K562 (cell line): ENCODE measurements around the gene GLIS2. TPM values are rescaled to one million over a fixed set of nuclear protein-coding genes. Genes with fewer than 3 reads are reported as not detected.
A peak's percentile ranks its signal among the peaks of the same experiment; 100 is the strongest.

Source experiments
- ATF4 ChIP-seq: fragments of 450-650 bp; formaldehyde crosslinking; IDR thresholded peaks from 2 replicates; pipeline ENCODE4 v1.4.0; 2022; ENCODE audit warnings: mild to moderate bottlenecking, moderate library complexity
- CBX3 ChIP-seq, 2 experiments: IDR thresholded peaks; 1 replicate in 1 of 2; 2 replicates in 1 of 2; pipeline ENCODE4 v1.6.1; 2012; ENCODE audit warnings: inconsistent platforms in 2 of 2, low read length in 2 of 2, borderline replicate concordance in 1 of 2, control low read depth in 1 of 2
- CHD2 ChIP-seq: IDR thresholded peaks from 2 replicates; pipeline ENCODE4 v1.6.1; 2011; ENCODE audit warnings: low read depth, low read length
- IRF9 ChIP-seq: fragments of 450-650 bp; IDR thresholded peaks from 2 replicates; pipeline ENCODE4 v1.6.1; 2016; ENCODE audit warnings: missing biosample characterization, missing genetic modification characterization
- ZBTB1 ChIP-seq: sonication (generic); formaldehyde crosslinking; IDR thresholded peaks from 2 replicates; pipeline ENCODE4 v1.8.1; 2023; ENCODE audit warnings: missing genetic modification reagents, low read depth, mild to moderate bottlenecking, borderline replicate concordance
- ZNF24 ChIP-seq: fragments of 450-650 bp; IDR thresholded peaks from 2 replicates; pipeline ENCODE4 v1.6.1; 2016
- ZNF707 ChIP-seq: fragments of 250-450 bp; sonication (Bioruptor Pico); conservative IDR thresholded peaks from 2 replicates; pipeline ENCODE4 v1.8.0; 2022; ENCODE audit warnings: inconsistent platforms, mild to moderate bottlenecking, moderate library complexity
- polyA plus RNA-seq, 8 experiments: library from polyadenylated mRNA; depleted of rRNA in 4 of 8; stranded (reverse) in 5 of 8; unstranded in 3 of 8; fragments of >200 nt; fragmentation: Nextera tagmentation in 2 of 8; fragmentation: Illumina TruSeq in 1 of 8; extraction: Ambion mirVana in 2 of 8; extraction: Trizol in 1 of 8; gene quantifications; 2 replicates each; pipeline versions ENCODE4 v1.2.1 to v1.2.3, GENCODE V29; 2011 to 2014; ENCODE audit warnings: inconsistent platforms in 1 of 8, missing spikeins in 1 of 8
- total RNA-seq, 7 experiments: library from RNA; depleted of rRNA in 6 of 7; stranded (reverse); fragments of >200 nt in 6 of 7; fragmentation: Illumina TruSeq in 2 of 7; extraction: Trizol in 2 of 7; gene quantifications; 2 replicates each; pipeline versions ENCODE4 v1.2.1 to v1.2.3, GENCODE V29; 2011 to 2021; ENCODE audit warnings: low replicate concordance in 1 of 7
- TF ChIP-seq, protein P1 (sequence below): fragments of 450-650 bp; IDR thresholded peaks from 2 replicates; pipeline ENCODE4 v1.6.1; 2014; ENCODE audit warnings: low read depth, mild to moderate bottlenecking, moderate library complexity, borderline replicate concordance

GLIS2 gene
- total and polyA plus RNA-seq, 9 of the 15 experiments (the other 6 are each of a cell fraction or from before 2014, with no cell fraction given) = 0.10 to 9.0 (median 0.57) TPM

GRCh38 chr16:4325253-4325758 lies 9.4 kb downstream of the GLIS2 start (continued):
- TF ChIP-seq, protein P1, sequence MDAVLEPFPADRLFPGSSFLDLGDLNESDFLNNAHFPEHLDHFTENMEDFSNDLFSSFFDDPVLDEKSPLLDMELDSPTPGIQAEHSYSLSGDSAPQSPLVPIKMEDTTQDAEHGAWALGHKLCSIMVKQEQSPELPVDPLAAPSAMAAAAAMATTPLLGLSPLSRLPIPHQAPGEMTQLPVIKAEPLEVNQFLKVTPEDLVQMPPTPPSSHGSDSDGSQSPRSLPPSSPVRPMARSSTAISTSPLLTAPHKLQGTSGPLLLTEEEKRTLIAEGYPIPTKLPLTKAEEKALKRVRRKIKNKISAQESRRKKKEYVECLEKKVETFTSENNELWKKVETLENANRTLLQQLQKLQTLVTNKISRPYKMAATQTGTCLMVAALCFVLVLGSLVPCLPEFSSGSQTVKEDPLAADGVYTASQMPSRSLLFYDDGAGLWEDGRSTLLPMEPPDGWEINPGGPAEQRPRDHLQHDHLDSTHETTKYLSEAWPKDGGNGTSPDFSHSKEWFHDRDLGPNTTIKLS = no peak
- TF ChIP-seq ZNF24 = 0 out of 2 replicates have a peak, but pooled peaks have one; percentile 10
- TF ChIP-seq ATF4 (CRISPR knock-in tag) = no peak
- TF ChIP-seq ZBTB1 (CRISPR knock-in tag) = no peak
- peak in 1 of 2 experiments; percentile 64; a peak in 1 of 3 replicates for TF ChIP-seq CBX3 (IDR thresholded peaks at IDR 0.05; ENCODE audit: borderline replicate concordance in 1 of 2, low read length in 2 of 2)
- no peak for TF ChIP-seq IRF9 (tag)
- no peak for TF ChIP-seq ZNF707 (CRISPR knock-in tag)
- TF ChIP-seq CHD2 = no peak
- TF ChIP-seq, all 486 proteins: peak for 17
